Fibroblast of mammary gland (primary cell): ENCODE data around the gene CACNA1G.

Experiments
- DNase-seq: peaks from one replicate; pipeline ENCODE4 v3.0.0-alpha.2; 2010; ENCODE audit warnings: low read depth
- H3K4me3 ChIP-seq: 2 replicates; pipeline ENCODE4 v1.5.1; 2011; ENCODE audit warnings: low read depth, mild to moderate bottlenecking, low read length, moderate library complexity; ENCODE audit not compliant: control insufficient read depth
- CTCF ChIP-seq: conservative IDR thresholded peaks from 2 replicates; pipeline ENCODE4 v1.5.1; 2011; ENCODE audit warnings: low read depth, low read length, inconsistent platforms; ENCODE audit not compliant: control insufficient read depth, insufficient read depth

CACNA1G gene

GRCh38 chr17:50638606-50638965 is 78.1 kb downstream of the CACNA1G start:
- TF ChIP-seq CTCF: no peak
- DNase-seq: peak; percentile 86
- no peak overlapping the region for H3K4me3 ChIP-seq

- no peak overlapping the region for H3K4me3 ChIP-seq
- no peak for TF ChIP-seq CTCF
- peak; percentile 97 for DNase-seq
Measured at GRCh38 chr17:50638966-50639713, 78.6 kb downstream of the CACNA1G start.

- no peak overlapping the region for H3K4me3 ChIP-seq
- DNase-seq: peak; percentile 53
Measured at GRCh38 chr17:50640686-50641351, 80.3 kb downstream of the CACNA1G start.

GRCh38 chr17:50641357-50641756 is 80.8 kb downstream of the CACNA1G start:
- no peak for TF ChIP-seq CTCF
- H3K4me3 ChIP-seq: no peak overlapping the region

More at GRCh38 chr17:50640686-50641351, 80.3 kb downstream of the CACNA1G start:
- TF ChIP-seq CTCF: no peak

GRCh38 chr17:50642071-50642721 is 81.7 kb downstream of the CACNA1G start:
- no peak for TF ChIP-seq CTCF
- H3K4me3 ChIP-seq: no peak overlapping the region
- DNase-seq: no peak

More at GRCh38 chr17:50641357-50641756, 80.8 kb downstream of the CACNA1G start:
- no peak for DNase-seq

- TF ChIP-seq CTCF: no peak
- no peak for DNase-seq
- H3K4me3 ChIP-seq: no peak overlapping the region
Measured at GRCh38 chr17:50642722-50643656, 82.5 kb downstream of the CACNA1G start.
